Heart left ventricle (tissue), 13 donors: Measurements from ENCODE around the gene WFS1.

Experiments used
- CTCF ChIP-seq, 12 donors: fragments of 200-600 bp; sonication (generic) in 4 of 12; IDR thresholded peaks; one replicate each; pipeline versions ENCODE4 v1.5.0 to v1.8.0; 2018 to 2022; ENCODE audit warnings: antibody characterized with exemption in 12 of 12, mild to moderate bottlenecking in 5 of 12
- POLR2A ChIP-seq, 2 donors: fragments of 450-650 bp; IDR thresholded peaks; one replicate each; pipeline ENCODE4 v1.6.1; 2017; ENCODE audit warnings: antibody characterized with exemption in 2 of 2, mild to moderate bottlenecking in 2 of 2, moderate library complexity in 2 of 2
- donor health status: ischemic (EF 13 %, LVEDD 7.1; RV severe dilation, severe dysfunction).
- donor health status: DM: no; HTN: yes; CAD: no.
- donor health status: DM: no; HTN: no; CAD: no.
- donor health status: ischemic (EF 25% LVEDD 6.9; RV normal size, moderate dysfunction).
- donor health status: ischemic (EF 25% LVEDD 5.7; RV mildly dilated, moderate dysfunction).
- donor health status: ischemic (EF 35%, LVEDD 5.7; RV mildly dilated, moderate dysfunction).
- donor health status: nonischemic (EF 11% LVEDD 7.7; RV severe dilation, severe dysfunction).
- donor health status: DM: yes; HTN: yes; CAD: no.
- donor health status: PGD.
- donor health status: ischemic (EF 29% LVEDD 5.4; RV normal size, mild dysfunction).
- donor health status: nonischemic (EF 23%, LVEDD 6.1; RV moderate dilation, normal function).

DNA sequence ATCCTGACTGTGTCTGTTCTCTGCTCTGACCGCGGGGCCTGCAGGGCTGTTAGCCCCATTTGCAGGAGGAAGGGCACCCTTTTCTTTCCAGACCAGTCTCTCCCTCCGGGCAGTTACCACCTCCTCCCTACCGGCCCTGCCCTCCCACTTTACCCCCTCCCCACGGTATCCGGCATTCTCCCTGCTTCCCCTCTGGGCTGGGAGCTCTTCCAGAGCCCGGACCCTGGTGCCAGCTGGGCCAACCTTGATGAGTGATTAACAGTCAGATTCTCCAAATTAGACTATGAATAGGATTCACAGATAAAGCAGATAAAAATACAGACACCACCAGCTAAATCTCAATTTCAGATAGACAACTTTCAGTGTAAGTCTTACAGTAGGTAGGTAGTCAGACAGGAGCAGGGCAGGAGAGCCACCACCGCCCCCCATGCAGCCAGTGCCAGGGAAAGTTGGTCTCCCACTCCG lies 23.4 kb upstream of the WFS1 start:
- no peak for TF ChIP-seq CTCF (IDR thresholded peaks at IDR 0.05)
- no peak for TF ChIP-seq POLR2A (IDR thresholded peaks at IDR 0.05)
